ENCODE data around the gene TMEM270.
"Not testable (repeated sequence)": the region's sequence is repeated elsewhere in the genome, so short reads cannot be mapped to it uniquely, and the experiment has no call there.

TMEM270 gene

GRCh38 chr7:73864981-73865711, 4.2 kb downstream of the TMEM270 start:
- no peak for DNase-seq

- no peak for DNase-seq
Observed at GRCh38 chr7:73865738-73866445, 4.9 kb downstream of the TMEM270 start.

- DNase-seq, result no peak
Observed at GRCh38 chr7:73866446-73866767, 5.4 kb downstream of the TMEM270 start.

GRCh38 chr7:73869011-73869798, 8.2 kb downstream of the TMEM270 start:
- no peak for DNase-seq

GRCh38 chr7:73870041-73870492, 9.1 kb downstream of the TMEM270 start:
- no peak for DNase-seq

GRCh38 chr7:73871163-73872011, 10.4 kb downstream of the TMEM270 start:
- DNase-seq, result no peak

- DNase-seq, result no peak
Observed at GRCh38 chr7:73872056-73872908, 11.3 kb downstream of the TMEM270 start.

GRCh38 chr7:73876361-73876760, 15.4 kb downstream of the TMEM270 start:
- no peak for DNase-seq

GRCh38 chr7:73876973-73877372, 16.0 kb downstream of the TMEM270 start:
- DNase-seq, result no peak

GRCh38 chr7:73879977-73880681, 19.2 kb downstream of the TMEM270 start:
- no peak for DNase-seq

GRCh38 chr7:73880755-73881328, 19.9 kb downstream of the TMEM270 start:
- no peak for DNase-seq

- no peak for DNase-seq
Observed at GRCh38 chr7:73881352-73882046, 20.5 kb downstream of the TMEM270 start.

GRCh38 chr7:73882047-73882402, 21.1 kb downstream of the TMEM270 start:
- no peak for DNase-seq

GRCh38 chr7:73884867-73885422, 24.0 kb downstream of the TMEM270 start:
- not testable (repeated sequence) for DNase-seq

- DNase-seq, result no peak
Observed at GRCh38 chr7:73885433-73885974, 24.5 kb downstream of the TMEM270 start.

- DNase-seq, result no peak
Observed at GRCh38 chr7:73885975-73886798, 25.2 kb downstream of the TMEM270 start.

- no peak for DNase-seq
Observed at GRCh38 chr7:73887762-73888161, 26.8 kb downstream of the TMEM270 start.

GRCh38 chr7:73888959-73889358, 28.0 kb downstream of the TMEM270 start:
- no peak for DNase-seq

Data from activated CD4-positive, CD25-positive, alpha-beta regulatory T cell treated with anti-CD3 and anti-CD28 coated beads, Interleukin-2, amount 50 U/mL, for 72 hours (primary cell).